ENCODE data around the gene FHDC1.

DNA sequence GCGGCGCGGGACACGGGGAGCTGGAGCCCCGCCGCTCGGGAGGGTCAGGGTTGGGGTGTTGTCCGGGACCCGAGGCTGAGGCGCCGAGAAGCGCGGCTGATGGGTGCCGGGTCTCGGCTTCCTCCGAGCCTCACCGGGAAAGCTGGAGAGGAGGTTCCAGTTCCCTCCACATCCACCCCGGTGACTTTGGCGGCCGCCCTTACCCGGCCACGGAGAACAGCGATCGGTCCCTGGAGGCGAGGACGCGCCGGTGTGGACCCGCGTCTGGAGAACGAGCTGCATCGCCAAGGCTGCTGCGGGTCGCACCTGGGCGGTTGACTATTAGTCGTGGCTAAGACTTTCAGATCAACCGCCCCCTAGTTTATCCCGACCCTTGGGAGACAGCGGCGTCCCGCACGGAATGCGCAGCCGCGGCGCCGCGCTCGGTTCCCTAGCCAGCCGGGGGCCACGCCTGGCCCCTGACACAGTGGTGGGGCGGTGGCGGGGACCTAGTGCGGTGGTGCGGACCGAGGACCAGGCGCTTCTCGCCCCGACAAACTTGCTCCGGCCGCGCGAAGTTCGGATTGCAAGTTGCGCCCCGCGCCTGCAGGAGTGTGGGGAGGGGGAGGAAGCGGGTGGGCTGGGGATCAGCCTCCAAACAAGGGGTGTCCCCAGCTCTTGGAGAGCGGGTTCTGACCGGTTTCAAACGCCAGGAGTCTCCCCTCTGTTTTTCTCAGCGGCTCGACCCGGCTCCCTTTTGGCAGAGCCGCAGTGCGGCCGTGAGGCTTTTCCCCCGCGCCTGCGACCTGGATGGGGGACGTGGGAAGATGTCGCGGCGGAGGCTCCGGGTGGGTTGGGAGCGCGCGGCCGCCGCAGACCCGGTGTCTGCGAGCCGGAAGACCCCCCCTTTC, 568 bp downstream of the FHDC1 start:
- no peak for TF ChIP-seq CREB1 (IDR thresholded peaks at IDR 0.05; ENCODE audit: low read depth)
- no peak for TF ChIP-seq TAF1 (IDR thresholded peaks at IDR 0.05; ENCODE audit: low read depth)
- TF ChIP-seq CEBPB (IDR thresholded peaks at IDR 0.05) = no peak
- TF ChIP-seq RAD21 (IDR thresholded peaks at IDR 0.05; ENCODE audit: low read depth) = no peak
- no peak for TF ChIP-seq EP300 (IDR thresholded peaks at IDR 0.05; ENCODE audit: borderline replicate concordance)
- TF ChIP-seq, protein P1, sequence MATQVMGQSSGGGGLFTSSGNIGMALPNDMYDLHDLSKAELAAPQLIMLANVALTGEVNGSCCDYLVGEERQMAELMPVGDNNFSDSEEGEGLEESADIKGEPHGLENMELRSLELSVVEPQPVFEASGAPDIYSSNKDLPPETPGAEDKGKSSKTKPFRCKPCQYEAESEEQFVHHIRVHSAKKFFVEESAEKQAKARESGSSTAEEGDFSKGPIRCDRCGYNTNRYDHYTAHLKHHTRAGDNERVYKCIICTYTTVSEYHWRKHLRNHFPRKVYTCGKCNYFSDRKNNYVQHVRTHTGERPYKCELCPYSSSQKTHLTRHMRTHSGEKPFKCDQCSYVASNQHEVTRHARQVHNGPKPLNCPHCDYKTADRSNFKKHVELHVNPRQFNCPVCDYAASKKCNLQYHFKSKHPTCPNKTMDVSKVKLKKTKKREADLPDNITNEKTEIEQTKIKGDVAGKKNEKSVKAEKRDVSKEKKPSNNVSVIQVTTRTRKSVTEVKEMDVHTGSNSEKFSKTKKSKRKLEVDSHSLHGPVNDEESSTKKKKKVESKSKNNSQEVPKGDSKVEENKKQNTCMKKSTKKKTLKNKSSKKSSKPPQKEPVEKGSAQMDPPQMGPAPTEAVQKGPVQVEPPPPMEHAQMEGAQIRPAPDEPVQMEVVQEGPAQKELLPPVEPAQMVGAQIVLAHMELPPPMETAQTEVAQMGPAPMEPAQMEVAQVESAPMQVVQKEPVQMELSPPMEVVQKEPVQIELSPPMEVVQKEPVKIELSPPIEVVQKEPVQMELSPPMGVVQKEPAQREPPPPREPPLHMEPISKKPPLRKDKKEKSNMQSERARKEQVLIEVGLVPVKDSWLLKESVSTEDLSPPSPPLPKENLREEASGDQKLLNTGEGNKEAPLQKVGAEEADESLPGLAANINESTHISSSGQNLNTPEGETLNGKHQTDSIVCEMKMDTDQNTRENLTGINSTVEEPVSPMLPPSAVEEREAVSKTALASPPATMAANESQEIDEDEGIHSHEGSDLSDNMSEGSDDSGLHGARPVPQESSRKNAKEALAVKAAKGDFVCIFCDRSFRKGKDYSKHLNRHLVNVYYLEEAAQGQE (IDR thresholded peaks at IDR 0.05; ENCODE audit: low read depth) = no peak
- TF ChIP-seq YY1 (IDR thresholded peaks at IDR 0.05; ENCODE audit: low read depth) = no peak; the same call in 1 of the 2 replicates
- no peak; the same call in 1 of the 2 replicates for TF ChIP-seq EGR1 (IDR thresholded peaks at IDR 0.05)
- TF ChIP-seq FOXM1 (IDR thresholded peaks at IDR 0.05; ENCODE audit: borderline replicate concordance, low read depth) = no peak
- TF ChIP-seq, protein P2, sequence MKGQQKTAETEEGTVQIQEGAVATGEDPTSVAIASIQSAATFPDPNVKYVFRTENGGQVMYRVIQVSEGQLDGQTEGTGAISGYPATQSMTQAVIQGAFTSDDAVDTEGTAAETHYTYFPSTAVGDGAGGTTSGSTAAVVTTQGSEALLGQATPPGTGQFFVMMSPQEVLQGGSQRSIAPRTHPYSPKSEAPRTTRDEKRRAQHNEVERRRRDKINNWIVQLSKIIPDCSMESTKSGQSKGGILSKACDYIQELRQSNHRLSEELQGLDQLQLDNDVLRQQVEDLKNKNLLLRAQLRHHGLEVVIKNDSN (IDR thresholded peaks at IDR 0.05) = no peak

All from Ishikawa (cell line).